ENCODE results near the gene PALB2. TPM values are rescaled to one million over a fixed set of nuclear protein-coding genes. Genes with fewer than 3 reads are reported as not detected.

The PALB2 gene
- polyA plus RNA-seq, 1 of the 3 experiments (the other 2 are of a cell fraction), result 3.3 TPM

- TF ChIP-seq POLR2AphosphoS5 (IDR thresholded peaks at IDR 0.05; ENCODE audit: low read depth, low read length), result peak; percentile 57
- no peak; the same call in 1 of the 2 replicates for TF ChIP-seq MEF2A (IDR thresholded peaks at IDR 0.05; ENCODE audit: borderline replicate concordance, low read depth)
- no peak; the same call in 1 of the 2 replicates for TF ChIP-seq ELF1 (IDR thresholded peaks at IDR 0.05)
- no peak for TF ChIP-seq YY1 (IDR thresholded peaks at IDR 0.05; ENCODE audit: low read depth)
- TF ChIP-seq NFIC (IDR thresholded peaks at IDR 0.05; ENCODE audit: borderline replicate concordance), result no peak
- TF ChIP-seq SMC3 (IDR thresholded peaks at IDR 0.05; ENCODE audit: low read depth, low read length), result no peak
- TF ChIP-seq, protein P1, sequence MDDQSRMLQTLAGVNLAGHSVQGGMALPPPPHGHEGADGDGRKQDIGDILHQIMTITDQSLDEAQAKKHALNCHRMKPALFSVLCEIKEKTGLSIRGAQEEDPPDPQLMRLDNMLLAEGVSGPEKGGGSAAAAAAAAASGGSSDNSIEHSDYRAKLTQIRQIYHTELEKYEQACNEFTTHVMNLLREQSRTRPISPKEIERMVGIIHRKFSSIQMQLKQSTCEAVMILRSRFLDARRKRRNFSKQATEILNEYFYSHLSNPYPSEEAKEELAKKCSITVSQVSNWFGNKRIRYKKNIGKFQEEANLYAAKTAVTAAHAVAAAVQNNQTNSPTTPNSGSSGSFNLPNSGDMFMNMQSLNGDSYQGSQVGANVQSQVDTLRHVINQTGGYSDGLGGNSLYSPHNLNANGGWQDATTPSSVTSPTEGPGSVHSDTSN (IDR thresholded peaks at IDR 0.05), result peak; percentile 87
- TF ChIP-seq RAD21 (IDR thresholded peaks at IDR 0.05; ENCODE audit: low read length), result peak; percentile 27; the same call in 1 of the 2 replicates
- no peak for TF ChIP-seq JUND (IDR thresholded peaks at IDR 0.05)
- 0 out of 2 replicates have a peak, but pooled peaks have one; percentile 31 for TF ChIP-seq RCOR1 (IDR thresholded peaks at IDR 0.05; ENCODE audit: low read length)
- no peak for TF ChIP-seq USF1 (IDR thresholded peaks at IDR 0.05; ENCODE audit: borderline replicate concordance, low read depth)
- TF ChIP-seq RXRA (IDR thresholded peaks at IDR 0.05; ENCODE audit: borderline replicate concordance, low read depth), result no peak
- TF ChIP-seq GABPA (IDR thresholded peaks at IDR 0.05; ENCODE audit: low read depth), result no peak
Observed at GRCh38 chr16:23678430-23679273, 37.5 kb upstream of the PALB2 start, which contains the start of gene PLK1 (continued).

DNA sequence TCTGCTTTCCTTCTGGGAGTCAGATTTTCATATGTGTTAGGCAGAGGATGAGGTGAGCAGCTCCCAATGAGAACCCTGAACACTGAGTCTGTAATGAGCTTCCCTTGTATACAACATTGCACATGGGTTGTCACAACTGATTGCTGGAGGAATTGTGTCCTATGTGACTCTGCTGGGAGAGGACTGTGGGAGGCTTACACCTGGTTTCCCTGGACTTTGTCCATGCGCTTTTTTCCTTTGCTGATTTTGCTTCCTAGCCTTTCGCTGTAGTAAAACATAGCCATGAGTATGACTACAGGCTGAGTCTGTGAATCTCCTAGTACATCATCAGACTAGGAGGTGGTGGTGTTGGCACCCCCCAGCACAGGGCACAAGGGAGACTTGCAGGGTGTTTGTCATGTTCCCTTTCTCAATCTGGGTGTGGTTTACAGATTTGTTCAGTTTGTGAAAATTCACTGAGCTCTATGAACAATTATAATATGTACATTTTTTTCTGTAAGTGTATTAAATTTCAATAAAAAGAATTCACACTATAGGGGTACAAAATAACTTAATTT is 35.9 kb upstream of the PALB2 start:
- Histone ChIP-seq H3K27me3 (ENCODE audit: insufficient read depth) (no peaks in the 10 kb centered on the region), H4K20me1 (ENCODE audit: insufficient read depth) (peaks cover 22% of the 10 kb centered on the region), H3K79me2 (ENCODE audit: insufficient read depth) (peaks cover 44% of the 10 kb centered on the region), H3K9me3 (no peaks in the 10 kb centered on the region), H3K36me3 (replicated peaks in 1 of 2; ENCODE audit: control insufficient read depth in 1 of 2, insufficient read depth in 2 of 2, low read length in 1 of 2) (peaks cover 27 to 29% of the 10 kb centered on the region in 2 experiments), H3K4me3 (ENCODE audit: low read depth in 2 of 2, low read length in 1 of 2) (no peak overlapping the region), H3F3A (replicated peaks; ENCODE audit: insufficient read depth) (peaks cover 11% of the 10 kb centered on the region), H3K9ac (no peak overlapping the region), H2AFZ (ENCODE audit: low read depth) (no peak overlapping the region), H3K9me2 (no peaks in the 10 kb centered on the region), H3K27ac (ENCODE audit: low read depth in 2 of 2, low read length in 1 of 2) (no peak overlapping the region), H3K4me1 (ENCODE audit: control insufficient read depth in 1 of 2, insufficient read depth in 2 of 2, low read depth in 1 of 2, low read length in 1 of 2) (peaks cover 17 to 25% of the 10 kb centered on the region in 2 experiments; a peak in 2 of 4 replicates), H3K4me2 (no peak overlapping the region)
- DNase-seq, result no peak
- TF ChIP-seq FOXJ3 (CRISPR knock-in tag; IDR thresholded peaks at IDR 0.05) (no peak), ELF1 (IDR thresholded peaks at IDR 0.05) (no peak), EP300 (IDR thresholded peaks at IDR 0.05; ENCODE audit: borderline replicate concordance in 1 of 2, low read depth in 1 of 2, low read length in 1 of 2) (no peak), MEF2A (IDR thresholded peaks at IDR 0.05; ENCODE audit: borderline replicate concordance, low read depth) (no peak), TCF12 (IDR thresholded peaks at IDR 0.05) (no peak), POLR2AphosphoS5 (IDR thresholded peaks at IDR 0.05; ENCODE audit: low read depth, low read length) (no peak), FOXM1 (IDR thresholded peaks at IDR 0.05; ENCODE audit: low read depth) (no peak), SIN3A (IDR thresholded peaks at IDR 0.05; ENCODE audit: borderline replicate concordance, low read depth, low read length) (no peak), SMC3 (IDR thresholded peaks at IDR 0.05; ENCODE audit: low read depth, low read length) (no peak), CHD2 (IDR thresholded peaks at IDR 0.05; ENCODE audit: low read length, partially characterized antibody) (no peak), USF1 (IDR thresholded peaks at IDR 0.05; ENCODE audit: borderline replicate concordance, low read depth) (no peak), FOSL2 (IDR thresholded peaks at IDR 0.05; ENCODE audit: borderline replicate concordance, low read depth) (no peak), RFX5 (IDR thresholded peaks at IDR 0.05; ENCODE audit: low read length) (no peak), USF2 (IDR thresholded peaks at IDR 0.05; ENCODE audit: borderline replicate concordance, low read depth, low read length) (no peak), NRF1 (IDR thresholded peaks at IDR 0.05; ENCODE audit: low read depth, low read length) (no peak)
- TF ChIP-seq, protein P2, sequence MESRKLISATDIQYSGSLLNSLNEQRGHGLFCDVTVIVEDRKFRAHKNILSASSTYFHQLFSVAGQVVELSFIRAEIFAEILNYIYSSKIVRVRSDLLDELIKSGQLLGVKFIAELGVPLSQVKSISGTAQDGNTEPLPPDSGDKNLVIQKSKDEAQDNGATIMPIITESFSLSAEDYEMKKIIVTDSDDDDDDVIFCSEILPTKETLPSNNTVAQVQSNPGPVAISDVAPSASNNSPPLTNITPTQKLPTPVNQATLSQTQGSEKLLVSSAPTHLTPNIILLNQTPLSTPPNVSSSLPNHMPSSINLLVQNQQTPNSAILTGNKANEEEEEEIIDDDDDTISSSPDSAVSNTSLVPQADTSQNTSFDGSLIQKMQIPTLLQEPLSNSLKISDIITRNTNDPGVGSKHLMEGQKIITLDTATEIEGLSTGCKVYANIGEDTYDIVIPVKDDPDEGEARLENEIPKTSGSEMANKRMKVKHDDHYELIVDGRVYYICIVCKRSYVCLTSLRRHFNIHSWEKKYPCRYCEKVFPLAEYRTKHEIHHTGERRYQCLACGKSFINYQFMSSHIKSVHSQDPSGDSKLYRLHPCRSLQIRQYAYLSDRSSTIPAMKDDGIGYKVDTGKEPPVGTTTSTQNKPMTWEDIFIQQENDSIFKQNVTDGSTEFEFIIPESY (IDR thresholded peaks at IDR 0.05; ENCODE audit: borderline replicate concordance, low read depth), result no peak
- TF ChIP-seq, protein P3, sequence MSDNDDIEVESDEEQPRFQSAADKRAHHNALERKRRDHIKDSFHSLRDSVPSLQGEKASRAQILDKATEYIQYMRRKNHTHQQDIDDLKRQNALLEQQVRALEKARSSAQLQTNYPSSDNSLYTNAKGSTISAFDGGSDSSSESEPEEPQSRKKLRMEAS (IDR thresholded peaks at IDR 0.05; ENCODE audit: low read depth), result no peak
- 100% methylated on average over 2 of the region's 2 CpGs for whole genome bisulfite sequencing (ENCODE audit: low lambda C conversion rate)
- ChIA-PET POLR2A (no interaction called here), CTCF (interaction anchor here (0.6 to 3.1 kb wide), 6 partner anchors 8 to 1376 kb away, joined by 3 to 19 read pairs (median 4); no protein-coding TSS in a partner anchor)

Data from SK-N-SH (cell line).